Endothelial cell of umbilical vein (primary cell): ENCODE measurements around the gene PAX5. TPM values are rescaled to one million over a fixed set of nuclear protein-coding genes. Genes with fewer than 3 reads are reported as not detected.

Experiments
- BruUV-seq: library from RNA; stranded (reverse); fragments of 400-500 nt; replicated peaks from 2 replicates; lab custom pipeline; 2021; lab: Mats Ljungman, UMichigan
- CTCF ChIA-PET: fragments of 300-600, 350-600 bp; sonication (Branson Sonifier 250); formaldehyde crosslinking; loops from one replicate; lab custom pipeline; 2021; ENCODE audit warnings: antibody characterized with exemption, inconsistent platforms; lab: Charles Lee
- POLR2A ChIA-PET: fragments of 300-600, 350-600 bp; sonication (Branson Sonifier 250); formaldehyde crosslinking; loops from one replicate; lab custom pipeline; 2021; ENCODE audit warnings: antibody characterized with exemption, inconsistent platforms; lab: Charles Lee
- DNase-seq: peaks from one replicate; pipeline ENCODE4 v3.0.0-alpha.2; 2011; ENCODE audit warnings: low read depth, low spot score
- FAIRE-seq: peaks from 2 replicates; lab custom pipeline; 2011; peaks lifted over from hg19 to GRCh38; lab: Jason Lieb, UNC
- H2AFZ ChIP-seq: 2 replicates; pipeline ENCODE4 v1.6.0; 2012; ENCODE audit warnings: low read depth, low read length, control low read depth, inconsistent platforms
- H3K27ac ChIP-seq: 2 replicates; pipeline ENCODE4 v1.5.1; 2011; ENCODE audit warnings: low read depth, mild to moderate bottlenecking, control low read depth, low read length, moderate library complexity; ENCODE audit not compliant: insufficient read depth
- H3K27me3 ChIP-seq, 2 experiments: 2 replicates each; pipeline versions ENCODE4 v1.6.0 to v1.6.1; 2011; ENCODE audit warnings: low read length in 2 of 2, mixed read lengths in 1 of 2; ENCODE audit not compliant: control insufficient read depth in 2 of 2, insufficient read depth in 2 of 2
- H3K36me3 ChIP-seq, 2 experiments: 2 replicates in 1 of 2; 3 replicates in 1 of 2; pipeline ENCODE4 v1.5.1; 2011; ENCODE audit warnings: low read length in 2 of 2, mild to moderate bottlenecking in 1 of 2, moderate library complexity in 1 of 2; ENCODE audit not compliant: control insufficient read depth in 2 of 2, insufficient read depth in 2 of 2; ENCODE audit errors: extremely low read depth in 1 of 2
- H3K4me1 ChIP-seq: 3 replicates; pipeline ENCODE4 v1.5.1; 2011; ENCODE audit warnings: mild to moderate bottlenecking, low read length; ENCODE audit not compliant: control insufficient read depth, insufficient read depth; ENCODE audit errors: extremely low read depth
- H3K4me2 ChIP-seq: 2 replicates; pipeline ENCODE4 v1.6.1; 2011; ENCODE audit warnings: low read length, control low read depth, mixed read lengths; ENCODE audit not compliant: insufficient read depth
- H3K4me3 ChIP-seq, 3 experiments: fragments of 200-600 bp in 1 of 3; sonication (generic), shearing (Covaris generic) in 1 of 3; replicated peaks in 1 of 3; 2 replicates each; pipeline ENCODE4 v1.5.1; 2011 to 2016; ENCODE audit warnings: control low read depth in 3 of 3, low read length in 3 of 3, mild to moderate bottlenecking in 2 of 3, inconsistent platforms in 1 of 3, low read depth in 1 of 3, moderate library complexity in 1 of 3; ENCODE audit not compliant: insufficient read depth in 1 of 3
- H3K79me2 ChIP-seq: 2 replicates; pipeline ENCODE4 v1.6.0; 2012; ENCODE audit warnings: low read length, inconsistent platforms; ENCODE audit not compliant: control insufficient read depth, insufficient read depth
- H3K9ac ChIP-seq: replicated peaks from 2 replicates; pipeline ENCODE3; 2011; ENCODE audit warnings: low read length, control low read depth; ENCODE audit not compliant: insufficient read depth; ENCODE audit errors: extremely low read depth
- H3K9me1 ChIP-seq: replicated peaks from 3 replicates; pipeline ENCODE4 v1.6.0; 2011; ENCODE audit warnings: mild to moderate bottlenecking, low read length; ENCODE audit not compliant: control insufficient read depth, insufficient read depth; ENCODE audit errors: extremely low read depth
- H3K9me3 ChIP-seq: replicated peaks from 2 replicates; pipeline ENCODE4 v1.5.1; 2012; ENCODE audit warnings: low read length, inconsistent platforms; ENCODE audit not compliant: control insufficient read depth, insufficient read depth
- H4K20me1 ChIP-seq: replicated peaks from 2 replicates; pipeline ENCODE3; 2011; ENCODE audit warnings: mild to moderate bottlenecking, low read length; ENCODE audit not compliant: control insufficient read depth, insufficient read depth; ENCODE audit errors: extremely low read depth
- EZH2 ChIP-seq: IDR thresholded peaks from 2 replicates; pipeline ENCODE4 v1.6.1; 2012; ENCODE audit warnings: borderline replicate concordance, low read depth, mild to moderate bottlenecking, moderate library complexity, low read length, inconsistent platforms; ENCODE audit not compliant: severe bottlenecking
- FOS ChIP-seq: IDR thresholded peaks from 2 replicates; pipeline ENCODE4 v1.6.1; 2011; ENCODE audit warnings: mild to moderate bottlenecking, low read length, moderate library complexity, borderline replicate concordance; ENCODE audit not compliant: insufficient read depth
- GATA2 ChIP-seq: IDR thresholded peaks from 2 replicates; pipeline ENCODE4 v1.7.0; 2011; ENCODE audit warnings: low read depth, mild to moderate bottlenecking, moderate library complexity, mixed read lengths, low read length; ENCODE audit not compliant: insufficient read length, insufficient read depth
- JUN ChIP-seq: IDR thresholded peaks from 2 replicates; pipeline ENCODE4 v1.6.1; 2011; ENCODE audit warnings: borderline replicate concordance, low read depth; ENCODE audit not compliant: insufficient read length, insufficient read depth
- MYC ChIP-seq: IDR thresholded peaks from one replicate; pipeline ENCODE4 v1.6.1; 2011; ENCODE audit warnings: mild to moderate bottlenecking, low read depth, low read length
- POLR2A ChIP-seq: IDR thresholded peaks from 2 replicates; pipeline ENCODE4 v1.6.1; 2012; ENCODE audit warnings: low read depth, mild to moderate bottlenecking, control low read depth, low read length
- POLR2AphosphoS5 ChIP-seq: IDR thresholded peaks from 2 replicates; pipeline ENCODE4 v1.6.1; 2012; ENCODE audit warnings: low read depth, mild to moderate bottlenecking, control low read depth, low read length, moderate library complexity; ENCODE audit not compliant: insufficient read depth
- dilution Hi-C: fragments of 300-500 bp; cut with MboI; formaldehyde crosslinking; loops from one replicate; pipeline ENCODE4 v1.15.0; 2019; ENCODE audit warnings: low sequenced_read_pairs; ENCODE audit not compliant: extremely low pct_ligation_motif_present
- intact Hi-C: fragments of 100-400 bp; cut with micrococcal nuclease; formaldehyde crosslinking; loops from one replicate; pipeline ENCODE4 v1.10.0; 2022
- polyA plus RNA-seq, 4 experiments: library from polyadenylated mRNA; depleted of rRNA in 3 of 4; stranded (reverse) in 3 of 4; unstranded in 1 of 4; fragments of >200 nt; gene quantifications; 2 replicates each; pipeline versions ENCODE4 v1.2.1 to v1.2.3, GENCODE V29; 2011 to 2012; ENCODE audit warnings: missing spikeins in 1 of 4
- total RNA-seq: library from RNA; stranded (reverse); gene quantifications from 2 replicates; pipeline ENCODE4 v1.2.3, GENCODE V29; 2021
- TF ChIP-seq, protein P1 (sequence below), 2 donors: IDR thresholded peaks; 1 replicate in 1 of 2; 2 replicates in 1 of 2; pipeline ENCODE4 v1.5.1; 2011; ENCODE audit warnings: low read length in 2 of 2, mild to moderate bottlenecking in 2 of 2, moderate library complexity in 2 of 2, control low read depth in 1 of 2, inconsistent platforms in 1 of 2, low read depth in 1 of 2; ENCODE audit not compliant: insufficient read depth in 1 of 2; ENCODE audit errors: extremely low read depth in 1 of 2
- TF ChIP-seq, protein P2 (sequence below): IDR thresholded peaks from 2 replicates; pipeline ENCODE4 v1.6.1; 2011; ENCODE audit not compliant: insufficient read depth, insufficient read length

The PAX5 gene
- total and polyA plus RNA-seq, 2 donors (not counting 3 experiments of a cell fraction or from before 2014, with no cell fraction given), result not detected

DNA sequence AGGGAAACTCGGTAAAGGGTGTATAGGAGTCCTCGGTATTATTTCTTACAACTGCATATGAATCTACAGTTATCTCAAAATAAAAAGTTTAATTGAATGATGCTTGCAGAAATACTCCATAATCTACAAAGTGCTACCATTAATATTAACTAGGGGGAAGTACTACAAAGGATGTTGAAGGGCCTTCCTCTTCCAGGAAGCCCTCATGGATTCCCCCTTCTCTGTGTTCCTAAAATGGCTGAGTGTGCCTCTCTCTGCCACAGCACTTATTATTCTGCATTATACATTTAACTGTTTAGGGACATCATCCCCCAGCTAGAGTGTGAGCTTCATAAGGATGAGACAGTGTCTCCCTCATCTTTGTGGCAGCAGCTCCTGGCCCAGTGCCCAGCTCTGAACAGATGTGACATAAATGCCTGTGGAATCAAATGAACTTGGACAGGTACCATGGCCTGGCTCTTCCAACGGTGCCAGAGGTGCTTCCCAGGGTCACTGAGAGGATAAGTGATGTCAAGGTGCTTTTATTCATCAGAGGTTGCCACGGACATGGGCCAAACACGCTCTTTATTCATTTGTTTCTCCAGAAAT, 99.5 kb downstream of the PAX5 start:
- H3K9ac ChIP-seq, result no peak overlapping the region
- DNase-seq (no peak), FAIRE-seq (no peak)
- TF ChIP-seq, protein P1, sequence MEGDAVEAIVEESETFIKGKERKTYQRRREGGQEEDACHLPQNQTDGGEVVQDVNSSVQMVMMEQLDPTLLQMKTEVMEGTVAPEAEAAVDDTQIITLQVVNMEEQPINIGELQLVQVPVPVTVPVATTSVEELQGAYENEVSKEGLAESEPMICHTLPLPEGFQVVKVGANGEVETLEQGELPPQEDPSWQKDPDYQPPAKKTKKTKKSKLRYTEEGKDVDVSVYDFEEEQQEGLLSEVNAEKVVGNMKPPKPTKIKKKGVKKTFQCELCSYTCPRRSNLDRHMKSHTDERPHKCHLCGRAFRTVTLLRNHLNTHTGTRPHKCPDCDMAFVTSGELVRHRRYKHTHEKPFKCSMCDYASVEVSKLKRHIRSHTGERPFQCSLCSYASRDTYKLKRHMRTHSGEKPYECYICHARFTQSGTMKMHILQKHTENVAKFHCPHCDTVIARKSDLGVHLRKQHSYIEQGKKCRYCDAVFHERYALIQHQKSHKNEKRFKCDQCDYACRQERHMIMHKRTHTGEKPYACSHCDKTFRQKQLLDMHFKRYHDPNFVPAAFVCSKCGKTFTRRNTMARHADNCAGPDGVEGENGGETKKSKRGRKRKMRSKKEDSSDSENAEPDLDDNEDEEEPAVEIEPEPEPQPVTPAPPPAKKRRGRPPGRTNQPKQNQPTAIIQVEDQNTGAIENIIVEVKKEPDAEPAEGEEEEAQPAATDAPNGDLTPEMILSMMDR (IDR thresholded peaks at IDR 0.05; ENCODE audit: extremely low read depth in 1 of 2, insufficient read depth in 1 of 2, low read depth in 1 of 2, low read length in 2 of 2), result no peak
- TF ChIP-seq MYC (no peak), EZH2 (no peak), POLR2AphosphoS5 (no peak), POLR2A (no peak), GATA2 (no peak), FOS (no peak), JUN (no peak)
- TF ChIP-seq, protein P2, sequence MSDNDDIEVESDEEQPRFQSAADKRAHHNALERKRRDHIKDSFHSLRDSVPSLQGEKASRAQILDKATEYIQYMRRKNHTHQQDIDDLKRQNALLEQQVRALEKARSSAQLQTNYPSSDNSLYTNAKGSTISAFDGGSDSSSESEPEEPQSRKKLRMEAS, result no peak
- intact Hi-C loops (no loop called here), dilution Hi-C loops (no loop called here)
- H3K27me3 ChIP-seq, result peaks cover 17 to 21% of the 10 kb centered on the region in 2 experiments
- ChIA-PET CTCF (no interaction called here), POLR2A (no interaction called here)
- no peaks in the 10 kb centered on the region for H3K36me3 ChIP-seq
- H3K4me2 ChIP-seq, result no peak overlapping the region
- H3K4me1 ChIP-seq, result no peaks in the 10 kb centered on the region
- BruUV-seq, result no TSS peak
- H3K4me3 ChIP-seq, result no peak overlapping the region
- no peaks in the 10 kb centered on the region for H3K9me3 ChIP-seq
- H3K9me1 ChIP-seq, result no peaks in the 10 kb centered on the region
- no peaks in the 10 kb centered on the region for H3K79me2 ChIP-seq
- H4K20me1 ChIP-seq, result no peaks in the 10 kb centered on the region
- no peak overlapping the region for H3K27ac ChIP-seq
- H2AFZ ChIP-seq, result no peak overlapping the region
